LHCN-M2 (cell line): ENCODE measurements around the gene KDM4C. TPM values are rescaled to one million over a fixed set of nuclear protein-coding genes. Genes with fewer than 3 reads are reported as not detected.
"Not testable (repeated sequence)": the region's sequence is repeated elsewhere in the genome, so short reads cannot be mapped to it uniquely, and the experiment has no call there.

Experiments used
- DNase-seq: peaks from one replicate; pipeline ENCODE4 v3.0.0-alpha.2; 2012; ENCODE audit warnings: low read depth
- total RNA-seq: library from RNA; depleted of rRNA; stranded (reverse); fragments of >200 nt; gene quantifications from 2 replicates; pipeline ENCODE4 v1.2.3, GENCODE V29; 2014

The KDM4C gene
- total RNA-seq, 1 experiment from 2014 or later, result 22.6 TPM

GRCh38 chr9:6973089-6973488 is 215.3 kb downstream of the KDM4C start:
- DNase-seq, result no peak

GRCh38 chr9:6973762-6974161 is 216.0 kb downstream of the KDM4C start:
- peak; percentile 34 for DNase-seq

GRCh38 chr9:6975198-6975597 is 217.4 kb downstream of the KDM4C start:
- DNase-seq, result no peak

GRCh38 chr9:6977761-6978160 is 220.0 kb downstream of the KDM4C start:
- no peak for DNase-seq

- no peak for DNase-seq
These were observed 220.8 kb downstream of the KDM4C start for GRCh38 chr9:6978591-6978990.

- no peak for DNase-seq
These were observed 227.3 kb downstream of the KDM4C start for GRCh38 chr9:6984941-6985578.

- no peak for DNase-seq
These were observed 228.5 kb downstream of the KDM4C start for GRCh38 chr9:6986141-6986815.

- no peak for DNase-seq
These were observed 229.6 kb downstream of the KDM4C start for GRCh38 chr9:6987381-6987780.

- no peak for DNase-seq
These were observed 233.6 kb downstream of the KDM4C start for GRCh38 chr9:6991418-6991817.

- no peak for DNase-seq
These were observed 238.5 kb downstream of the KDM4C start for GRCh38 chr9:6996061-6996854.

GRCh38 chr9:6997330-6997729 is 239.6 kb downstream of the KDM4C start:
- DNase-seq, result peak; percentile 10

- DNase-seq, result no peak
These were observed 242.0 kb downstream of the KDM4C start for GRCh38 chr9:6999794-7000193.

GRCh38 chr9:7001571-7001970 is 243.8 kb downstream of the KDM4C start:
- no peak for DNase-seq

- no peak for DNase-seq
These were observed 246.1 kb downstream of the KDM4C start for GRCh38 chr9:7003861-7004260.

GRCh38 chr9:7006417-7006816 is 248.6 kb downstream of the KDM4C start:
- DNase-seq, result no peak

GRCh38 chr9:7008411-7008810 is 250.6 kb downstream of the KDM4C start:
- DNase-seq, result no peak

GRCh38 chr9:7009065-7009464 is 251.3 kb downstream of the KDM4C start:
- no peak for DNase-seq

- DNase-seq, result no peak
These were observed 253.8 kb downstream of the KDM4C start for GRCh38 chr9:7011395-7012067.

- DNase-seq, result no peak
These were observed 270.2 kb downstream of the KDM4C start for GRCh38 chr9:7027996-7028395.

GRCh38 chr9:7028591-7028990 is 270.8 kb downstream of the KDM4C start:
- no peak for DNase-seq

- not testable (repeated sequence) for DNase-seq
These were observed 273.2 kb downstream of the KDM4C start for GRCh38 chr9:7030943-7031342.
